HepG2 (cell line): ENCODE results near the gene FAM118B. TPM values are rescaled to one million over a fixed set of nuclear protein-coding genes. Genes with fewer than 3 reads are reported as not detected.

Experiments used
- BORCS8-MEF2B ChIP-seq: sonication (generic); formaldehyde crosslinking; IDR thresholded peaks from 2 replicates; pipeline ENCODE4 v1.8.0; 2022; ENCODE audit warnings: mild to moderate bottlenecking, missing genetic modification reagents
- GPBP1L1 ChIP-seq: sonication (generic); formaldehyde crosslinking; IDR thresholded peaks from 2 replicates; pipeline ENCODE4 v1.5.0; 2020; ENCODE audit warnings: mild to moderate bottlenecking, missing genetic modification reagents
- HMGXB4 ChIP-seq, 2 experiments: sonication (generic) in 1 of 2; formaldehyde crosslinking in 1 of 2; IDR thresholded peaks; 2 replicates each; pipeline versions ENCODE4 v1.4.0 to v1.6.1; 2018 to 2020; ENCODE audit warnings: missing genetic modification reagents in 2 of 2, borderline replicate concordance in 1 of 2, low read depth in 1 of 2, mild to moderate bottlenecking in 1 of 2, missing biosample characterization in 1 of 2
- KLF6 ChIP-seq: IDR thresholded peaks from 2 replicates; pipeline ENCODE4 v1.8.0; 2016; ENCODE audit warnings: missing biosample characterization, missing genetic modification reagents
- PHF21A ChIP-seq: sonication (generic); formaldehyde crosslinking; IDR thresholded peaks from 2 replicates; pipeline ENCODE4 v1.5.0; 2020; ENCODE audit warnings: mild to moderate bottlenecking, missing genetic modification reagents
- TAF15 ChIP-seq: fragments of 200-400 bp; formaldehyde crosslinking; IDR thresholded peaks from one replicate; pipeline ENCODE4 v1.6.1; 2018; ENCODE audit warnings: mild to moderate bottlenecking, low read depth, low read length; ENCODE audit not compliant: poor library complexity, severe bottlenecking
- TARDBP ChIP-seq: sonication (generic); formaldehyde crosslinking; IDR thresholded peaks from 2 replicates; pipeline ENCODE4 v1.8.0; 2022; ENCODE audit warnings: mild to moderate bottlenecking, missing genetic modification reagents
- TCF12 ChIP-seq, 2 experiments: fragments of 450-650 bp in 1 of 2; sonication (generic) in 1 of 2; formaldehyde crosslinking in 1 of 2; IDR thresholded peaks; 2 replicates each; pipeline versions ENCODE4 v1.6.1 to v1.8.0; 2017 to 2022; ENCODE audit warnings: antibody characterized with exemption in 1 of 2, mild to moderate bottlenecking in 1 of 2, missing genetic modification reagents in 1 of 2, moderate library complexity in 1 of 2
- TGIF2 ChIP-seq: IDR thresholded peaks from 2 replicates; pipeline ENCODE4 v1.6.1; 2016; ENCODE audit warnings: control low read depth, missing compliant biosample characterization
- TIGD3 ChIP-seq: sonication (generic); formaldehyde crosslinking; IDR thresholded peaks from 2 replicates; pipeline ENCODE4 v1.5.1; 2020; ENCODE audit warnings: mild to moderate bottlenecking, missing genetic modification reagents, borderline replicate concordance
- U2AF2 ChIP-seq: fragments of 200-400 bp; formaldehyde crosslinking; IDR thresholded peaks from 2 replicates; pipeline ENCODE4 v1.6.1; 2017; ENCODE audit warnings: low read depth, mild to moderate bottlenecking, low read length
- YEATS4 ChIP-seq: sonication (generic); formaldehyde crosslinking; IDR thresholded peaks from 2 replicates; pipeline ENCODE4 v1.4.0; 2020; ENCODE audit warnings: missing genetic modification reagents, borderline replicate concordance
- ZFP1 ChIP-seq: IDR thresholded peaks from 2 replicates; pipeline ENCODE4 v1.6.1; 2016
- ZNF12 ChIP-seq: sonication (generic); formaldehyde crosslinking; IDR thresholded peaks from 2 replicates; pipeline ENCODE4 v1.5.0; 2020; ENCODE audit warnings: missing genetic modification reagents
- ZNF234 ChIP-seq: sonication (generic); formaldehyde crosslinking; conservative IDR thresholded peaks from 2 replicates; pipeline ENCODE4 v1.5.1; 2020; ENCODE audit warnings: mild to moderate bottlenecking, missing genetic modification reagents
- ZNF646 ChIP-seq: sonication (generic); formaldehyde crosslinking; IDR thresholded peaks from 2 replicates; pipeline ENCODE4 v1.9.0; 2021; ENCODE audit warnings: mild to moderate bottlenecking, missing genetic modification reagents
- polyA plus RNA-seq, 8 experiments: library from polyadenylated mRNA; depleted of rRNA in 3 of 8; stranded (reverse) in 7 of 8; unstranded in 1 of 8; fragments of >200 nt; fragmentation: Illumina TruSeq in 4 of 8; extraction: Trizol in 4 of 8; gene quantifications; 2 replicates each; pipeline versions ENCODE4 v1.2.1 to v1.2.3, GENCODE V29; 2011 to 2016; ENCODE audit warnings: low read depth in 4 of 8, missing spikeins in 1 of 8, mixed read lengths in 1 of 8; ENCODE audit not compliant: insufficient read depth in 1 of 8
- total RNA-seq, 5 experiments: library from RNA; depleted of rRNA; stranded (reverse); fragments of >200 nt; fragmentation: Illumina TruSeq; extraction: Trizol; gene quantifications; 2 replicates each; pipeline ENCODE4 v1.2.3, GENCODE V29; 2016; ENCODE audit warnings: low read depth in 1 of 5

The FAM118B gene
- total and polyA plus RNA-seq, 2 of the 13 experiments (the other 11 are each of a cell fraction or from before 2014, with no cell fraction given) = 10.2 to 25.7 TPM

GRCh38 chr11:126211236-126212088, at the start of gene FAM118B, which contains the start of gene RPUSD4 (continued):
- no peak for TF ChIP-seq TCF12 (IDR thresholded peaks at IDR 0.05)
- TF ChIP-seq TCF12 (CRISPR knock-in tag; IDR thresholded peaks at IDR 0.05) = 0 out of 2 replicates have a peak, but pooled peaks have one; percentile 45
- TF ChIP-seq ZFP1 (CRISPR knock-in tag) = peak; percentile 76; the same call in 1 of the 2 replicates
- TF ChIP-seq KLF6 (CRISPR knock-in tag) = no peak
- no peak for TF ChIP-seq TARDBP (CRISPR knock-in tag)
- no peak for TF ChIP-seq ZNF234 (CRISPR knock-in tag)
- TF ChIP-seq TAF15 = no peak
- no peak for TF ChIP-seq GPBP1L1
- peak; percentile 94 for TF ChIP-seq YEATS4 (CRISPR knock-in tag)
- TF ChIP-seq PHF21A (CRISPR knock-in tag) = peak; percentile 43; the same call in 1 of the 2 replicates
- peak; percentile 15; the same call in 1 of the 2 replicates for TF ChIP-seq U2AF2
- TF ChIP-seq TGIF2 (CRISPR knock-in tag) = 0 out of 2 replicates have a peak, but pooled peaks have one; percentile 79
- TF ChIP-seq TIGD3 = peak; percentile 34; the same call in 1 of the 2 replicates
- no peak for TF ChIP-seq ZNF12 (CRISPR knock-in tag)
- no peak; the same call in none of the 2 replicates for TF ChIP-seq BORCS8-MEF2B (CRISPR knock-in tag)
- peak in 1 of 2 experiments; percentile 72; a peak in 3 of 4 replicates for TF ChIP-seq HMGXB4 (CRISPR knock-in tag; IDR thresholded peaks at IDR 0.05; ENCODE audit: borderline replicate concordance in 1 of 2, low read depth in 1 of 2)
- TF ChIP-seq ZNF646 = no peak
